Ectodermal cell (in vitro differentiated cells): ENCODE data around the gene MS4A6E.

Experiments used
- H3K27ac ChIP-seq: 2 replicates; pipeline ENCODE4 v1.7.0; 2013; ENCODE audit warnings: mild to moderate bottlenecking, low read depth, low read length; ENCODE audit not compliant: insufficient read depth, poor library complexity, severe bottlenecking
- H3K27me3 ChIP-seq: 2 replicates; pipeline ENCODE4 v1.7.0; 2013; ENCODE audit warnings: mild to moderate bottlenecking, low read length; ENCODE audit not compliant: insufficient read depth, control insufficient read depth, poor library complexity, severe bottlenecking
- H3K36me3 ChIP-seq: one replicate; pipeline ENCODE4 v1.7.0; 2013; ENCODE audit warnings: low read length; ENCODE audit not compliant: control insufficient read depth, insufficient read depth
- H3K4me1 ChIP-seq: one replicate; pipeline ENCODE4 v1.7.0; 2013; ENCODE audit warnings: low read length; ENCODE audit not compliant: control insufficient read depth, insufficient read depth
- H3K4me3 ChIP-seq: 2 replicates; pipeline ENCODE4 v1.7.0; 2013; ENCODE audit warnings: low read depth, low read length, control low read depth; ENCODE audit not compliant: insufficient read depth
- H3K9me3 ChIP-seq: 2 replicates; pipeline ENCODE4 v1.7.0; 2013; ENCODE audit warnings: mild to moderate bottlenecking, low read length, moderate library complexity; ENCODE audit not compliant: control insufficient read depth
- WGBS, 2 experiments: methylation state at CpG; one replicate each; pipeline ENCODE4 v1.1.7; 2013; ENCODE audit warnings: missing lambda C conversion rate in 2 of 2; 5-methylcytosine and 5-hydroxymethylcytosine counted together

MS4A6E gene

GRCh38 chr11:60334005-60334620 lies 7.1 kb downstream of the MS4A6E start:
- Histone ChIP-seq H3K27me3 (no peaks in the 10 kb centered on the region), H3K4me3 (no peak overlapping the region), H3K27ac (no peak overlapping the region), H3K9me3 (no peaks in the 10 kb centered on the region), H3K4me1 (no peaks in the 10 kb centered on the region), H3K36me3 (no peaks in the 10 kb centered on the region)
- WGBS, 2 experiments, result 26 to 34% methylated on average over 2 of the region's 2 CpGs

- Histone ChIP-seq H3K27me3 (no peaks in the 10 kb centered on the region), H3K4me3 (no peak overlapping the region), H3K9me3 (no peaks in the 10 kb centered on the region), H3K4me1 (no peaks in the 10 kb centered on the region), H3K27ac (no peak overlapping the region), H3K36me3 (no peaks in the 10 kb centered on the region)
- 95 to 96% methylated on average over 6 to 7 of the region's 7 CpGs for WGBS, 2 experiments
These were observed 9.8 kb downstream of the MS4A6E start for GRCh38 chr11:60336767-60337391.

GRCh38 chr11:60338053-60338452 lies 11.0 kb downstream of the MS4A6E start:
- no peaks in the 10 kb centered on the region for H3K4me1 ChIP-seq
- no peaks in the 10 kb centered on the region for H3K27me3 ChIP-seq
- WGBS, 2 experiments, result 92 to 95% methylated on average over 2 of the region's 2 CpGs
- no peak overlapping the region for H3K4me3 ChIP-seq
- no peaks in the 10 kb centered on the region for H3K36me3 ChIP-seq
- H3K27ac ChIP-seq, result no peak overlapping the region
- H3K9me3 ChIP-seq, result no peaks in the 10 kb centered on the region

GRCh38 chr11:60339356-60339755 lies 12.3 kb downstream of the MS4A6E start:
- Histone ChIP-seq H3K9me3 (no peaks in the 10 kb centered on the region), H3K36me3 (no peaks in the 10 kb centered on the region), H3K4me3 (no peak overlapping the region), H3K27ac (no peak overlapping the region), H3K4me1 (no peaks in the 10 kb centered on the region), H3K27me3 (no peaks in the 10 kb centered on the region)
- 80 to 83% methylated on average over 3 of the region's 3 CpGs for WGBS, 2 experiments

- Histone ChIP-seq H3K4me3 (no peak overlapping the region), H3K27me3 (no peaks in the 10 kb centered on the region), H3K9me3 (no peaks in the 10 kb centered on the region), H3K27ac (no peak overlapping the region), H3K36me3 (no peaks in the 10 kb centered on the region), H3K4me1 (no peaks in the 10 kb centered on the region)
- 77 to 92% methylated on average over 5 to 9 of the region's 10 CpGs for WGBS, 2 experiments
These were observed 16.1 kb downstream of the MS4A6E start for GRCh38 chr11:60343094-60343704.

GRCh38 chr11:60344146-60344545 lies 17.1 kb downstream of the MS4A6E start:
- Histone ChIP-seq H3K36me3 (no peaks in the 10 kb centered on the region), H3K4me3 (no peak overlapping the region), H3K9me3 (no peaks in the 10 kb centered on the region), H3K27ac (no peak overlapping the region), H3K4me1 (no peaks in the 10 kb centered on the region), H3K27me3 (no peaks in the 10 kb centered on the region)
- WGBS, 2 experiments, result 92 to 100% methylated on average over 2 of the region's 2 CpGs

GRCh38 chr11:60345489-60345888 lies 18.4 kb downstream of the MS4A6E start:
- no peaks in the 10 kb centered on the region for H3K27me3 ChIP-seq
- H3K9me3 ChIP-seq, result no peaks in the 10 kb centered on the region
- H3K27ac ChIP-seq, result no peak overlapping the region
- H3K4me3 ChIP-seq, result no peak overlapping the region
- no peaks in the 10 kb centered on the region for H3K36me3 ChIP-seq
- H3K4me1 ChIP-seq, result no peaks in the 10 kb centered on the region

- Histone ChIP-seq H3K4me1 (no peaks in the 10 kb centered on the region), H3K9me3 (no peaks in the 10 kb centered on the region), H3K36me3 (no peaks in the 10 kb centered on the region), H3K4me3 (no peak overlapping the region), H3K27ac (no peak overlapping the region), H3K27me3 (no peaks in the 10 kb centered on the region)
- WGBS, 2 experiments, result 91 to 97% methylated on average over 2 of the region's 2 CpGs
These were observed 20.2 kb downstream of the MS4A6E start for GRCh38 chr11:60347084-60347797.

- no peaks in the 10 kb centered on the region for H3K4me1 ChIP-seq
- H3K9me3 ChIP-seq, result no peaks in the 10 kb centered on the region
- no peak overlapping the region for H3K27ac ChIP-seq
- WGBS, 2 experiments, result 62 to 78% methylated on average over 2 of the region's 2 CpGs
- H3K36me3 ChIP-seq, result no peaks in the 10 kb centered on the region
- no peaks in the 10 kb centered on the region for H3K27me3 ChIP-seq
- no peak overlapping the region for H3K4me3 ChIP-seq
These were observed 21.1 kb downstream of the MS4A6E start for GRCh38 chr11:60348116-60348515.

- Histone ChIP-seq H3K36me3 (no peaks in the 10 kb centered on the region), H3K9me3 (no peaks in the 10 kb centered on the region), H3K4me1 (no peaks in the 10 kb centered on the region), H3K4me3 (no peak overlapping the region), H3K27ac (no peak overlapping the region), H3K27me3 (no peaks in the 10 kb centered on the region)
- 82 to 88% methylated on average over 1 of the region's 1 CpG for WGBS, 2 experiments
These were observed 22.9 kb downstream of the MS4A6E start for GRCh38 chr11:60349990-60350389.
